OCI-LY3 (cell line): Measurements from ENCODE around the gene CRYL1.

Experiments
- EZH2phosphoT487 ChIP-seq: fragments of 200-600 bp; shearing (Covaris generic); IDR thresholded peaks from 2 replicates; pipeline ENCODE4 v1.6.1; 2018; ENCODE audit warnings: antibody characterized with exemption, mixed run types, low read depth
- TF ChIP-seq, protein P1 (sequence below): fragments of 200-600, 300-600 bp; sonication (generic); IDR thresholded peaks from 2 replicates; pipeline ENCODE4 v1.5.1; 2014; ENCODE audit warnings: antibody characterized with exemption, low read length, low read depth

DNA sequence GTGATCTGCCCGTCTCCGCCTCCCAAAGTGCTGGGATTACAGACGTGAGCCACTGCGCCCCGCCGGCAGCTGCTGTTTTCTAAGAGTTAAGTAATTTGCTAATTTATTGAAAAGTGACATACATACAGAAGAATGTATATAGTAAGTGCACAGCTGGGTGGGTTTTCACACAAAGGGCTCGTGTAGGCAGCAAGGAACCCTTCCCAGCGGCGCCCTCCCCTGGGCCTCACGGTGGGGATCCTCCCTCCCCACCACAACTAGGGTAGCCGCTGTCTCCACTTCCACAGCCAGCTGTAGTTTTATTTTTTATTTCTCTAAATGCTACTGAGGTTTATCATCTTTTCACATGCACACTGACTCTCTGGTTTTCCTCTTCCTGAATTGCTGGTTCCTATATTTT lies 64.9 kb downstream of the CRYL1 start:
- TF ChIP-seq, protein P1, sequence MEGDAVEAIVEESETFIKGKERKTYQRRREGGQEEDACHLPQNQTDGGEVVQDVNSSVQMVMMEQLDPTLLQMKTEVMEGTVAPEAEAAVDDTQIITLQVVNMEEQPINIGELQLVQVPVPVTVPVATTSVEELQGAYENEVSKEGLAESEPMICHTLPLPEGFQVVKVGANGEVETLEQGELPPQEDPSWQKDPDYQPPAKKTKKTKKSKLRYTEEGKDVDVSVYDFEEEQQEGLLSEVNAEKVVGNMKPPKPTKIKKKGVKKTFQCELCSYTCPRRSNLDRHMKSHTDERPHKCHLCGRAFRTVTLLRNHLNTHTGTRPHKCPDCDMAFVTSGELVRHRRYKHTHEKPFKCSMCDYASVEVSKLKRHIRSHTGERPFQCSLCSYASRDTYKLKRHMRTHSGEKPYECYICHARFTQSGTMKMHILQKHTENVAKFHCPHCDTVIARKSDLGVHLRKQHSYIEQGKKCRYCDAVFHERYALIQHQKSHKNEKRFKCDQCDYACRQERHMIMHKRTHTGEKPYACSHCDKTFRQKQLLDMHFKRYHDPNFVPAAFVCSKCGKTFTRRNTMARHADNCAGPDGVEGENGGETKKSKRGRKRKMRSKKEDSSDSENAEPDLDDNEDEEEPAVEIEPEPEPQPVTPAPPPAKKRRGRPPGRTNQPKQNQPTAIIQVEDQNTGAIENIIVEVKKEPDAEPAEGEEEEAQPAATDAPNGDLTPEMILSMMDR, result no peak
- TF ChIP-seq EZH2phosphoT487, result no peak
